Keratinocyte (primary cell): ENCODE results near the gene ZFP91. TPM values are rescaled to one million over a fixed set of nuclear protein-coding genes. Genes with fewer than 3 reads are reported as not detected.

ENCODE experiments used
- DNase-seq: peaks from one replicate; pipeline ENCODE4 v3.0.0-alpha.2; 2011; ENCODE audit warnings: low read depth, missing footprints, low spot score
- FAIRE-seq: peaks from 2 replicates; lab custom pipeline; 2011; peaks lifted over from hg19 to GRCh38; lab: Jason Lieb, UNC
- H2AFZ ChIP-seq: 2 replicates; pipeline ENCODE4 v1.6.0; 2012; ENCODE audit warnings: low read length, control low read depth, inconsistent platforms; ENCODE audit not compliant: control insufficient read depth
- H3K27ac ChIP-seq: 2 replicates; pipeline ENCODE4 v1.5.1; 2011; ENCODE audit warnings: low read length; ENCODE audit not compliant: control insufficient read depth, insufficient read depth
- H3K27me3 ChIP-seq: 3 replicates; pipeline ENCODE4 v1.6.0; 2011; ENCODE audit warnings: low read length; ENCODE audit not compliant: control insufficient read depth, insufficient read depth; ENCODE audit errors: extremely low read depth
- H3K36me3 ChIP-seq, 2 experiments: 2 replicates in 1 of 2; 3 replicates in 1 of 2; pipeline ENCODE4 v1.5.1; 2011; ENCODE audit warnings: low read length in 2 of 2, mild to moderate bottlenecking in 1 of 2; ENCODE audit not compliant: control insufficient read depth in 2 of 2, insufficient read depth in 2 of 2; ENCODE audit errors: extremely low read depth in 1 of 2
- H3K4me1 ChIP-seq: 3 replicates; pipeline ENCODE4 v1.5.1; 2011; ENCODE audit warnings: low read length; ENCODE audit not compliant: control insufficient read depth, insufficient read depth; ENCODE audit errors: extremely low read depth
- H3K4me2 ChIP-seq: 3 replicates; pipeline ENCODE4 v1.6.0; 2011; ENCODE audit warnings: low read depth, low read length; ENCODE audit not compliant: control insufficient read depth, insufficient read depth; ENCODE audit errors: extremely low read depth
- H3K4me3 ChIP-seq, 3 experiments: fragments of 200-600 bp in 1 of 3; sonication (generic) in 1 of 3; 2 replicates in 2 of 3; 3 replicates in 1 of 3; pipeline ENCODE4 v1.5.1; 2011 to 2016; ENCODE audit warnings: low read length in 3 of 3, mild to moderate bottlenecking in 3 of 3, control low read depth in 2 of 3, inconsistent platforms in 1 of 3, low read depth in 1 of 3, mixed read lengths in 1 of 3, mixed run types in 1 of 3, moderate library complexity in 1 of 3; ENCODE audit not compliant: control insufficient read depth in 2 of 3, insufficient read depth in 2 of 3; ENCODE audit errors: extremely low read depth in 1 of 3
- H3K79me2 ChIP-seq: 2 replicates; pipeline ENCODE4 v1.6.0; 2012; ENCODE audit warnings: low read length; ENCODE audit not compliant: control insufficient read depth, insufficient read depth
- H3K9ac ChIP-seq: 3 replicates; pipeline ENCODE4 v1.6.0; 2011; ENCODE audit warnings: low read length; ENCODE audit not compliant: control insufficient read depth, insufficient read depth; ENCODE audit errors: extremely low read depth
- H3K9me1 ChIP-seq: 3 replicates; pipeline ENCODE4 v1.6.0; 2011; ENCODE audit warnings: low read length; ENCODE audit not compliant: control insufficient read depth, insufficient read depth; ENCODE audit errors: extremely low read depth
- H3K9me3 ChIP-seq: 2 replicates; pipeline ENCODE4 v1.5.1; 2012; ENCODE audit warnings: low read depth, low read length; ENCODE audit not compliant: control insufficient read depth
- H4K20me1 ChIP-seq: 3 replicates; pipeline ENCODE4 v1.6.0; 2011; ENCODE audit warnings: low read length; ENCODE audit not compliant: control insufficient read depth, insufficient read depth; ENCODE audit errors: extremely low read depth
- EZH2 ChIP-seq: IDR thresholded peaks from one replicate; pipeline ENCODE4 v1.6.1; 2012; ENCODE audit warnings: inconsistent platforms, mild to moderate bottlenecking, low read length, moderate library complexity
- dilution Hi-C: fragments of 300-500 bp; cut with MboI; formaldehyde crosslinking; loops from one replicate; pipeline ENCODE4 v1.7.0; 2020; ENCODE audit warnings: low sequenced_read_pairs; ENCODE audit not compliant: extremely low pct_ligation_motif_present
- polyA plus RNA-seq, 5 experiments: library from polyadenylated mRNA; depleted of rRNA in 3 of 5; stranded (reverse) in 3 of 5; stranded (forward) in 1 of 5; unstranded in 1 of 5; fragments of >200 nt; gene quantifications; 1 replicate in 1 of 5; 2 replicates in 3 of 5; 3 replicates in 1 of 5; pipeline versions ENCODE4 v1.2.1 to v1.2.3, GENCODE V29; 2011 to 2012; ENCODE audit warnings: missing spikeins in 2 of 5, low read depth in 1 of 5, low replicate concordance in 1 of 5
- TF ChIP-seq, protein P1 (sequence below), 3 experiments: IDR thresholded peaks in 1 of 3; conservative IDR thresholded peaks in 1 of 3; optimal IDR thresholded peaks in 1 of 3; 2 replicates in 2 of 3; 3 replicates in 1 of 3; pipeline versions ENCODE3 to v1.5.1; 2011; ENCODE audit warnings: low read length in 3 of 3, mild to moderate bottlenecking in 3 of 3, moderate library complexity in 2 of 3, control low read depth in 1 of 3, inconsistent platforms in 1 of 3; ENCODE audit not compliant: insufficient read depth in 2 of 3; ENCODE audit errors: extremely low read depth in 1 of 3

ZFP91 gene
- polyA plus RNA-seq, 1 donor (not counting 4 experiments of a cell fraction or from before 2014, with no cell fraction given), result 45.6 TPM

DNA sequence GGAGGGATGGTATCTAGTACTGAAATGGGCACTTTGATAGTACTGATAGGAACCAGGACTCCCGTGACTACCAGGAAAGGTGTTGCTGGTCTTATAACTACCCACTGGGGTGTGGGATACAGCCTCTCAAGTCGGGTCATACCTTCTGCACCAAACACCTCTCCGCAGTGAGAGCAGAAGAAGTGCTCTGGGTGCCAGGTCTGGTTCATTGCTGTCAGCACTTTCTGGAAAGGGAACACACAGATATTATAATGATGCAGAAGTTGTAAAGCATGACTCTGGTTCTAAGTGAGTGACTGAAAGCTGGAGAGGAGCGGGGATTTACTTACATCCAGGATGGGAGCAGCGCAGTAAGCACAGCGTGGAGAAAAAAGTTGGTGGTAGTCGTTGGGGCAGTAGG, 29.2 kb upstream of the ZFP91 start:
- Histone ChIP-seq H3K27me3 (no peaks in the 10 kb centered on the region), H3K36me3 (peaks cover 4 to 38% of the 10 kb centered on the region in 2 experiments)
- no peak for FAIRE-seq

DNA sequence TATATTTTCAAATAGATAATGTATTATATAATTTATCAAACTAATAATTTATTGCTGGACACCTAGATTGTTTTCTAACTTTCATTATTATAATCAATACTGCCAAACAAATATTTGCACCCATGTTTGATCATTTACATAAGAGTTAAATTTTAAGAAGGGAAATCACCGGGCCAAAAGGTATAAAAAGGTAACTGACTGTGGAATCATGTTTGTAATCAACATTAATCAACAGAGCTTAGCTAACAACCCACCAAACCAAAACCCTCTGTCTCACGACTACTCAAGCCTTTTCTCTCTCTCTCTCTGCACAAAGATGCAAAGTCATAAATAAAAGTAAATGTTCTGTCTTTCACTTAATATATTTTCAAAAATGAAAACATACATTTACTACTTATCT, 18.0 kb upstream of the ZFP91 start:
- dilution Hi-C loops, result no loop called here

More for the DNA sequence above, 29.2 kb upstream of the ZFP91 start:
- TF ChIP-seq, protein P1, sequence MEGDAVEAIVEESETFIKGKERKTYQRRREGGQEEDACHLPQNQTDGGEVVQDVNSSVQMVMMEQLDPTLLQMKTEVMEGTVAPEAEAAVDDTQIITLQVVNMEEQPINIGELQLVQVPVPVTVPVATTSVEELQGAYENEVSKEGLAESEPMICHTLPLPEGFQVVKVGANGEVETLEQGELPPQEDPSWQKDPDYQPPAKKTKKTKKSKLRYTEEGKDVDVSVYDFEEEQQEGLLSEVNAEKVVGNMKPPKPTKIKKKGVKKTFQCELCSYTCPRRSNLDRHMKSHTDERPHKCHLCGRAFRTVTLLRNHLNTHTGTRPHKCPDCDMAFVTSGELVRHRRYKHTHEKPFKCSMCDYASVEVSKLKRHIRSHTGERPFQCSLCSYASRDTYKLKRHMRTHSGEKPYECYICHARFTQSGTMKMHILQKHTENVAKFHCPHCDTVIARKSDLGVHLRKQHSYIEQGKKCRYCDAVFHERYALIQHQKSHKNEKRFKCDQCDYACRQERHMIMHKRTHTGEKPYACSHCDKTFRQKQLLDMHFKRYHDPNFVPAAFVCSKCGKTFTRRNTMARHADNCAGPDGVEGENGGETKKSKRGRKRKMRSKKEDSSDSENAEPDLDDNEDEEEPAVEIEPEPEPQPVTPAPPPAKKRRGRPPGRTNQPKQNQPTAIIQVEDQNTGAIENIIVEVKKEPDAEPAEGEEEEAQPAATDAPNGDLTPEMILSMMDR (optimal IDR thresholded peaks at IDR 0.05 in 1 of 3, IDR thresholded peaks at IDR 0.05 in 1 of 3, conservative IDR thresholded peaks at IDR 0.05 in 1 of 3; ENCODE audit: extremely low read depth in 1 of 3, insufficient read depth in 2 of 3, low read length in 3 of 3), result no peak
- no peak for TF ChIP-seq EZH2
- Histone ChIP-seq H3K27ac (no peak overlapping the region), H3K79me2 (no peaks in the 10 kb centered on the region), H3K9me1 (no peaks in the 10 kb centered on the region), H3K9ac (no peak overlapping the region), H3K4me2 (no peak overlapping the region), H4K20me1 (no peaks in the 10 kb centered on the region), H3K4me3 (no peak overlapping the region), H3K4me1 (no peaks in the 10 kb centered on the region), H3K9me3 (no peaks in the 10 kb centered on the region), H2AFZ (no peak overlapping the region)
- no peak for DNase-seq
- dilution Hi-C loops, result no loop called here

More for the DNA sequence above, 18.0 kb upstream of the ZFP91 start:
- Histone ChIP-seq H3K36me3 (no peaks in the 10 kb centered on the region), H3K79me2 (peaks cover 8% of the 10 kb centered on the region), H3K9ac (no peak overlapping the region), H3K4me2 (no peak overlapping the region), H3K9me3 (no peaks in the 10 kb centered on the region), H4K20me1 (no peaks in the 10 kb centered on the region), H3K27me3 (no peaks in the 10 kb centered on the region), H2AFZ (no peak overlapping the region), H3K4me3 (no peak overlapping the region), H3K27ac (no peak overlapping the region), H3K9me1 (no peaks in the 10 kb centered on the region), H3K4me1 (no peaks in the 10 kb centered on the region)
- FAIRE-seq, result no peak
- TF ChIP-seq EZH2, result no peak
- TF ChIP-seq, protein P1 (optimal IDR thresholded peaks at IDR 0.05 in 1 of 3, IDR thresholded peaks at IDR 0.05 in 1 of 3, conservative IDR thresholded peaks at IDR 0.05 in 1 of 3; ENCODE audit: extremely low read depth in 1 of 3, insufficient read depth in 2 of 3, low read length in 3 of 3), result no peak
- DNase-seq, result no peak
